ENCODE data around the gene STXBP1. TPM values are rescaled to one million over a fixed set of nuclear protein-coding genes. Genes with fewer than 3 reads are reported as not detected.

Gene STXBP1
- total and polyA plus RNA-seq, 9 of the 15 experiments (the other 6 are each of a cell fraction or from before 2014, with no cell fraction given), result 4.6 to 35.1 (median 9.7) TPM

DNA sequence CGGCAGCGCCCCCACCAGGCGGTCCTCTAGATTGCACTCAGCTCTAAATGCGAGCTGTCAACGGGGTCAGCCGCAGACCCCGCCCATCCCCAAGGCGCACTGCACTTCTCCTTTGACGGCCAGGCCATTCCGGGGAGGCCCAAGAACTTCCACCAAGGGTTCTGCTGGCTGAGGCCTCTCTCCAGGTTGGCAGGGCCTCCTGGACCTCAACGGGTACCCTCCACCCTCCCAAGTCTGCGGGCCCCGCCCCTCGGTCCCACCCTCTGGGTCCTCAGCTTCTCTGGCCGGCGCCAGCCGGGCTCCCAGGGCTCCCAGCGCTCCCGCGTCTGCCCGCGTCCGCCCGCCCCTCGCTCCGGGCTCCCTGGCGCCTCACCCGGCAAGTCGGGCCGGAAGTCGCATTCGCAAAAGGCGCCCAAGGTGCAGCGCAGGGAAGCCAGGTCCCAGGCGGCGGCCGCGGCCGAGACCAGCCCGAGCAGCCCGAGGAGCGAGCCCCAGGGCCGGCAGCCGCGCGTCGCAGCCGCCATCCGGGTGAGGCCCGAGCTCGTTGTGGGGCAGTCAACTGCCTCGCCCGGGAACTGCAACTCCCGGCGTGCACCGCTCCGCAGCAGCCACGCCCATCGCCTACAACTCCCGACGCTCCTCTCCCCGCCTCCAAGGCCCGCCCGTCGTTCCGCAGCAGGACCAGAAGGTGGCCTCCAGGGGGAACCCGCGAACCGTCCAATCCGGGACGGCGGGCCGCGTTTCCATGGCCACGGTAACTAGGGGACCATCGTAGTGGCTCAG is 122.9 kb downstream of the STXBP1 start, which contains the start of gene TOR2A (continued):
- TF ChIP-seq, protein P1, sequence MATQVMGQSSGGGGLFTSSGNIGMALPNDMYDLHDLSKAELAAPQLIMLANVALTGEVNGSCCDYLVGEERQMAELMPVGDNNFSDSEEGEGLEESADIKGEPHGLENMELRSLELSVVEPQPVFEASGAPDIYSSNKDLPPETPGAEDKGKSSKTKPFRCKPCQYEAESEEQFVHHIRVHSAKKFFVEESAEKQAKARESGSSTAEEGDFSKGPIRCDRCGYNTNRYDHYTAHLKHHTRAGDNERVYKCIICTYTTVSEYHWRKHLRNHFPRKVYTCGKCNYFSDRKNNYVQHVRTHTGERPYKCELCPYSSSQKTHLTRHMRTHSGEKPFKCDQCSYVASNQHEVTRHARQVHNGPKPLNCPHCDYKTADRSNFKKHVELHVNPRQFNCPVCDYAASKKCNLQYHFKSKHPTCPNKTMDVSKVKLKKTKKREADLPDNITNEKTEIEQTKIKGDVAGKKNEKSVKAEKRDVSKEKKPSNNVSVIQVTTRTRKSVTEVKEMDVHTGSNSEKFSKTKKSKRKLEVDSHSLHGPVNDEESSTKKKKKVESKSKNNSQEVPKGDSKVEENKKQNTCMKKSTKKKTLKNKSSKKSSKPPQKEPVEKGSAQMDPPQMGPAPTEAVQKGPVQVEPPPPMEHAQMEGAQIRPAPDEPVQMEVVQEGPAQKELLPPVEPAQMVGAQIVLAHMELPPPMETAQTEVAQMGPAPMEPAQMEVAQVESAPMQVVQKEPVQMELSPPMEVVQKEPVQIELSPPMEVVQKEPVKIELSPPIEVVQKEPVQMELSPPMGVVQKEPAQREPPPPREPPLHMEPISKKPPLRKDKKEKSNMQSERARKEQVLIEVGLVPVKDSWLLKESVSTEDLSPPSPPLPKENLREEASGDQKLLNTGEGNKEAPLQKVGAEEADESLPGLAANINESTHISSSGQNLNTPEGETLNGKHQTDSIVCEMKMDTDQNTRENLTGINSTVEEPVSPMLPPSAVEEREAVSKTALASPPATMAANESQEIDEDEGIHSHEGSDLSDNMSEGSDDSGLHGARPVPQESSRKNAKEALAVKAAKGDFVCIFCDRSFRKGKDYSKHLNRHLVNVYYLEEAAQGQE (IDR thresholded peaks at IDR 0.05; ENCODE audit: borderline replicate concordance), result peak; percentile 95
- TF ChIP-seq, protein P1 (CRISPR knock-in tag; IDR thresholded peaks at IDR 0.05; ENCODE audit: low read depth), result peak; percentile 81; the same call in 1 of the 2 replicates
- TF ChIP-seq SIN3B (IDR thresholded peaks at IDR 0.05; ENCODE audit: low read depth) (peak; percentile 69), SAFB2 (IDR thresholded peaks at IDR 0.05; ENCODE audit: borderline replicate concordance, low read depth, low read length, severe bottlenecking) (no peak), DMBX1 (CRISPR knock-in tag; IDR thresholded peaks at IDR 0.05; ENCODE audit: borderline replicate concordance) (peak; percentile 61; the same call in 1 of the 2 replicates), XRCC4 (IDR thresholded peaks at IDR 0.05; ENCODE audit: extremely low read depth, insufficient read depth, insufficient read length) (no peak), MCM7 (IDR thresholded peaks at IDR 0.05) (no peak), EGR1 (conservative IDR thresholded peaks at IDR 0.05) (peak; percentile 22; the same call in 1 of the 2 replicates), CREB1 (IDR thresholded peaks at IDR 0.05) (peak; percentile 78; the same call in 1 of the 2 replicates), CREB1 (CRISPR knock-in tag; IDR thresholded peaks at IDR 0.05) (peak; percentile 85), ZNF217 (CRISPR knock-in tag; IDR thresholded peaks at IDR 0.05) (no peak), POLR2B (IDR thresholded peaks at IDR 0.05; ENCODE audit: low read depth, partially characterized antibody) (no peak), ARID1B (IDR thresholded peaks at IDR 0.05) (no peak), ASH1L (IDR thresholded peaks at IDR 0.05; ENCODE audit: borderline replicate concordance, low read depth, partially characterized antibody) (no peak), KLF10 (CRISPR knock-in tag; IDR thresholded peaks at IDR 0.05) (no peak), RBM17 (IDR thresholded peaks at IDR 0.05; ENCODE audit: borderline replicate concordance, low read depth, low read length) (no peak)
- TF ChIP-seq, protein P2, sequence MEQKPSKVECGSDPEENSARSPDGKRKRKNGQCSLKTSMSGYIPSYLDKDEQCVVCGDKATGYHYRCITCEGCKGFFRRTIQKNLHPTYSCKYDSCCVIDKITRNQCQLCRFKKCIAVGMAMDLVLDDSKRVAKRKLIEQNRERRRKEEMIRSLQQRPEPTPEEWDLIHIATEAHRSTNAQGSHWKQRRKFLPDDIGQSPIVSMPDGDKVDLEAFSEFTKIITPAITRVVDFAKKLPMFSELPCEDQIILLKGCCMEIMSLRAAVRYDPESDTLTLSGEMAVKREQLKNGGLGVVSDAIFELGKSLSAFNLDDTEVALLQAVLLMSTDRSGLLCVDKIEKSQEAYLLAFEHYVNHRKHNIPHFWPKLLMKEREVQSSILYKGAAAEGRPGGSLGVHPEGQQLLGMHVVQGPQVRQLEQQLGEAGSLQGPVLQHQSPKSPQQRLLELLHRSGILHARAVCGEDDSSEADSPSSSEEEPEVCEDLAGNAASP (IDR thresholded peaks at IDR 0.05), result no peak
- TF ChIP-seq, protein P3, sequence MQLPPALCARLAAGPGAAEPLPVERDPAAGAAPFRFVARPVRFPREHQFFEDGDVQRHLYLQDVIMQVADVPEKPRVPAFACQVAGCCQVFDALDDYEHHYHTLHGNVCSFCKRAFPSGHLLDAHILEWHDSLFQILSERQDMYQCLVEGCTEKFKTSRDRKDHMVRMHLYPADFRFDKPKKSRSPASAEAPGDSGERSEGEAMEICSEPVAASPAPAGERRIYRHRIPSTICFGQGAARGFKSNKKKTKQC (CRISPR knock-in tag; IDR thresholded peaks at IDR 0.05), result no peak

Data from K562 (cell line).